HG03097 (cell line): Measurements from ENCODE around the gene DCAF17.

Experiments used
- ATAC-seq: cut with Tn5 transposase; IDR thresholded peaks from one replicate; pipeline ENCODE4 v1.9.1; 2021; ENCODE audit not compliant: unreplicated experiment, low FRiP score

Gene DCAF17, protein sequence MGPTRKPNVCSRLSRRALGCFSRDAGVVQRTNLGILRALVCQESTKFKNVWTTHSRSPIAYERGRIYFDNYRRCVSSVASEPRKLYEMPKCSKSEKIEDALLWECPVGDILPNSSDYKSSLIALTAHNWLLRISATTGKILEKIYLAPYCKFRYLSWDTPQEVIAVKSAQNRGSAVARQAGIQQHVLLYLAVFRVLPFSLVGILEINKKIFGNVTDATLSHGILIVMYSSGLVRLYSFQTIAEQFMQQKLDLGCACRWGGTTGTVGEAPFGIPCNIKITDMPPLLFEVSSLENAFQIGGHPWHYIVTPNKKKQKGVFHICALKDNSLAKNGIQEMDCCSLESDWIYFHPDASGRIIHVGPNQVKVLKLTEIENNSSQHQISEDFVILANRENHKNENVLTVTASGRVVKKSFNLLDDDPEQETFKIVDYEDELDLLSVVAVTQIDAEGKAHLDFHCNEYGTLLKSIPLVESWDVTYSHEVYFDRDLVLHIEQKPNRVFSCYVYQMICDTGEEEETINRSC

DNA sequence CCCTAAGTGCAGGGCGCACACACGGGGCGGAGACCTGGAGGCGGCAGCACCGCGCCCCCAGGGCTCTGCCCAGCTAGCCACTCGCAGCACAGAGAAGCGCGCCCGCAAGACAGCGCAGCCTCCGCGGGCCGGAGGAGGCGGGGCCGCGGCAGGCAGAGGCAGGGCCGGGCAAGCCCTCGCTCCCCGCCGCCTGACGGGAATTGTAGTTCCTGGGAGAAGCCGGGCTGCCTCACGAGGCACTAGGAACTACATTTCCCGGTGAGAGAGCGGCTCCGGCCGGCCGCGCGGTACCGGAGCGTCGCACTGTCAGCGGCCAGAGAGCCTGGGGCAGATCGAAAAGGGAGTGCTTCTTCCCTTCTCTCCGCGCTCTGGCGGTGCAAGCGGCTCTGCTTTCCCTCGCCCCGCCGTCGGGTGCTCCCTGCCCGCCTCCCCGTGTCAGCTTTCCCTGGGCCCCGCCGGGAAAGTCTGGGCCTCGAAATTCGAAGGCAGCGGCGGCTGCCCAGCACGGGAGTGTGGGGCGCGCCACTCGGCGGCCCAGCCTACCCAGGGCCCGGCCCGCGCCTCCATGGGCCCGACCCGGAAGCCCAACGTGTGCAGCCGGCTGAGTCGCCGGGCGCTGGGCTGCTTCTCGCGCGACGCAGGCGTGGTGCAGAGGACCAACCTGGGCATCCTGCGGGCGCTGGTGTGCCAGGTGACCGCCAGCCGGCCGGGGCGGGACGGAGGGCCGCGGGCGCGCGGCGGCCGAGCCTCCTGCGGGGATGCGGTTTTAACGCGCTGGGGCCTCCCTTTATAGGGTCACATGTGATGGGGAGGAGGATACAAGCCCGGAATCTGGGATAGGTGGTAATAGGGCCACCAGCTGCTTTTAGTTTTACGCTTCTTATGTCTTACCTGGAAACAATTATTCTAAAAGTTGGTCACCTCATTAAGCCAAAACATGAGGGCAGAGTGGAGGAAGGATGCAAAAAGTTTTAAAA, at the start of gene DCAF17:
Gene DCAF17, plus strand, starts transcription at position 214 of the 977 bp plus-strand sequence. Its CDS starts 352 bp downstream, at position 566.
- peak; percentile 95 for ATAC-seq

DNA sequence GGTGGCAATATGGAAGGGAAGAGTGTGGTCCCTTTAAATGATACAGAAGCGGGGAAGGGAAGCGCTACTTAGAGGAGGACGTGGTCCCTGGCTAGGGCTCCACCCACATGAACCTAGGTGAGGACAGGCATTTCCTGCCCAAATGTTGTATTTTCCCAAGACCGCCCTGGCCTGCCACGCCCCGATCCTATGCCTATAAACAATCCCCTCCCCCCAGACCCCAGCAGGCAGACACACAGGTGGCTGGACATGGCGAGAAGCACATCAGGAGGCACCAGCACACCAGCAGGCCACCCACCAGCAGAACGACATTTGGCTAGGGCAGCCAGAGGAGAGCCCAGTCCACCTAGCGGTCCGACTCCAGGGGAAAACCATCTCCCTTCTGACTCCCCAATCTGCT, 47.4 kb upstream of the DCAF17 start:
- ATAC-seq = no peak

DNA sequence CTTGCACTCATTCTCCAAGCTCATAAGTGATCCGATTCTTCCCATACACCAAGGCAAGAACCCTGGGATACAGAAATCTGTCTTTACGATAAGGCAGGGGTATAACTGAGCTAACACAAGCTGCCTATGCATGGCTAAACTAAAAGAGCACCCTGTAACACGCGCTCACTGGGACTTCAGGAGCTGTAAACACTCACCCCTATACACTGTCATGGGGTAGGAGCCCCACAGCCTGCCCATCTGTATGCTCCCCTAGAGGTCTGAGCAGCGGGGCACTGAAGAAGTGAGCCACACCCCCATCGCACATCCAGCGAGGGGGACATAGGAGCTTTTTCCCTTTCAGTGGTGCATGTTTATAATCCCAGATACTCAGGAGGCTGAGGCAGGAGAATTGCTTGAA, 47.0 kb upstream of the DCAF17 start:
- ATAC-seq = no peak

DNA sequence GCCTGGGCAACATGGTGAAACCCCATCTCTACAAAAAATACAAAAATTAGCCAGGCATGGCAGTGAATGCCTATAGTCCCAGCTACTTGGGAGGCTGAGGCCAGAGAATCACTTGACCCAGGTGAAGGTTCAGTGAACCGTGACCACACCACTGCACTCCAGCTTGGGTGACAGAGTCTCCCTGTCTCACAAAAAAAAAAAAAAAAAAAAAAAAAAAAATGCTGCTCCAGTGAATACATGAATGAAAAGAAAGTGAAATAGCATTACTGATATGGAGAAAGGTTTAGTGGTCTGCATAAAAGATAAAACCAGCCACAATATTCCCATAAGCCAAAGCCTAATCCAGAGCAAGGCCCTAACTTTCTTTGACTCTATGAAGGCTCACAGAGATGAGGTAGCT, 44.7 kb upstream of the DCAF17 start:
- no peak for ATAC-seq

DNA sequence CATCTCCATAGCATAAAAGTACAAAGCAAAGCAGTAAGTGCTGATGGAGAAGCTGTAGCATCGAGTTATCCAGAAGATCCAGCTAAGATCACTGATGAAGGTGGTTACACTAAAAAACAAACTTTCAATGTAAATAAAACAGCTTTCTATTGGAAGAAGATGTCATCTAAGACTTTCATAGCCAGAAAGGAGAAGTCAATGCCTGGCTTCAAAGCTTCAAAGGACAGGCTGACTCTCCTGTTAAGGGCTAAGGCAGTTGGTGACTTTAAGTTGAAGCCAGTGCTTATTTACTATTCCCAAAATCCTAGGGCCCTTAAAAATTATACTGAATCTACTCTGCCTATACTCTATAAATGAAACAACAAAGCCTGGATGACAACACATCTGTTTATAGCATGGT, 44.2 kb upstream of the DCAF17 start:
- ATAC-seq = no peak

DNA sequence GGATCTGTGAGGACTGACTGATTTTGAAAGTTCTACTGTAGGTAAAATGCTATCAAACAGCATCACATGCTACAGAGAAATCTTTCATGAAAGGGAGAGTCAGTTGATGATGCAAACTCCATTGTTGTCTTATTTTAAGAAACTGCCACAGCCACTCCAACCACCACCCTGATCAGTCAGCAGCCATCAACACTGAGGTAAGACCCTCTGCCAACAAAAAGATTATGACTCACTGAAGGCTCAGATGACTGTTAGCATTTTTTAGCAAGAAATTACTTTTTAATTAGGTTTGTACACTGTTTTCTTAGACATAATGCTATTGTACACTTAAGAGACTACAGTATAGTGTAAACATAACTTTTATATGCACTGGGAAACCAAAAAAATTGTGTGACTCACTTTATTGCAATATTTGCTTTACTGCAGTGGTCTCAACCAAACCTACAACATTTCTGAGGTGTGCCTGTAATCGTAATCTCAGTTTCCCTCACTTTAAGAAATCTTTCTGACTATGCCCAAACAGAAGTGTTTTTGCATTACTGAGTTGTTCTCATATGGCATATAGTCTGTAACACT, 43.0 kb upstream of the DCAF17 start:
- no peak for ATAC-seq

DNA sequence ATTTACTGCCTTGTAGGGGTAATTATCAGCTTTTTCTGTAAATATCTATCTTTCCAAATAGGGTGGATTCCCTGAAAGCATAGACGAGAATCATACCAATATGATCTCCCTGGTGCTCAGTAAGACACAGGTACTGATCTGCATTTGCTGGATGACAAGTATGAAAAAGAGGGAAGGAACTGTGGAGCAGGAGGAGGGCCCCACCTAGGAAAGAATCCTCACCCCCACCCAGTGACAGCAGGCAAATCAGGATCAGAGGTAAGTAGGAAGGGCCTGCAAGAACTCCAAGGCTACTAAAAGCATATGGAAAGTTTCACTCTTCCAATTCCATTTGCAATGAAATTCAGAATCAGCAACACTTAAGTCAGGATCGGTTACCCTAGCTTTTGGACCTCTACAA, 42.5 kb upstream of the DCAF17 start:
- no peak for ATAC-seq

DNA sequence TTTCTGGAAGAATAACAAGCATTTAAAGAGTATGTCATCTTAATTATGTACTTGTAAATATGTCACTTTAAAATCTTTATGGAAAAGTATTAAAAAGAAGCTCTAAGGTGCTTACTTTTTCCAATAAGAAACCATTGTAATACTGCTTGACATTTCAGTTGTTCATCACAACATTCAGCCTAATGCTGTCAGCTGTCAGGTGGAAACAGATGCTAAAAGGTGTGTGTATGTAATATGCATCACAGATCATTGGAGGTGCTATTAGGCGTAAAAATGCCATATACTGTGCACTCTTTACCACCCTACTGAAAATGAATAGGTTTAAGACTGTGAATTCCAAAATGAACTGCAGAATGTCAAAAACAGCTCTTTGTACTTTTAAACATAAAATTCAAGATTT, 40.5 kb upstream of the DCAF17 start:
- no peak for ATAC-seq

DNA sequence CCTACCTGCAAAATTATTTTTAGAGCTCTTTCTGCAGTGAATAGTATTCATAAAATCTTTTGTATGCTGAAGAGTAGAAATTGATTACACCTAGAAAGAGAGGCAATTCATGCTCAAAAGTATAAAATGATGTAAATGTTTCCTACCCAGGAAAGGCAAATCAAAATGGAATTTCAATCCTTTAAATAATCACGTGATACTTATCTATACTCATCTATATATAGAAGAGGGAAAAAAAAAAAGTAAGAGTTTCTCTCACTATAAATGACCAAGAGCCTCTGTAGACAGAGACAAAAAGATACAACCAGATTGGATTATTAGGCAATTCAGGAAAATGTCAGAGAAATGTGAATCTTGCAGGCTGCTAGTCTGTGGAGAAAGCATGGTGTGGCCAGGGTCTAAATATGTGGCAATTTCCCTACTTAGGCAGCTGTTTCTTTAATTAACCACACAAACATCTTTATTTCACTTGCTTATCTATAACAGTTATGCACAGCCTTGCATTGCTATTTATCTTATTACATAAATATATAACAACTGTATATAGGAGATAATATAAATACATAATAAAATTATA, 39.8 kb upstream of the DCAF17 start:
- no peak for ATAC-seq

DNA sequence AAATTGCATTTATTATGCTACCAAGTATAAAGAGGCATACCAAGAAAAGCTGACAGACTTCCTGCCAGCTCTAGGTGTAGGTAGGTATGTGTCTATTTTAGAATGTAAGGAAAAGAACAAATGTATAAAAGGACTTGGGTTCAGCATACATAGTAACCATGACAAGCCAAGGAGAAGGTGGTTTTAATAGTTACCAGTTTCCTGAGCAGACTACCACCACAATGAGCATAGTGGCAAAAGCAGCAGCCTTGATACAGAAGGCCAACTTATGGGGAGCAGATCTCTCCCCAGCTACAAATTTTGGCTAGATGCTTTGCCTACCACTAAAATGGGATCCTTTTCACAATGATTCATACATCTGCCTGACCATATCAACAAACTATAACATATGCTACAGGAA, 34.7 kb upstream of the DCAF17 start:
- ATAC-seq = no peak

DNA sequence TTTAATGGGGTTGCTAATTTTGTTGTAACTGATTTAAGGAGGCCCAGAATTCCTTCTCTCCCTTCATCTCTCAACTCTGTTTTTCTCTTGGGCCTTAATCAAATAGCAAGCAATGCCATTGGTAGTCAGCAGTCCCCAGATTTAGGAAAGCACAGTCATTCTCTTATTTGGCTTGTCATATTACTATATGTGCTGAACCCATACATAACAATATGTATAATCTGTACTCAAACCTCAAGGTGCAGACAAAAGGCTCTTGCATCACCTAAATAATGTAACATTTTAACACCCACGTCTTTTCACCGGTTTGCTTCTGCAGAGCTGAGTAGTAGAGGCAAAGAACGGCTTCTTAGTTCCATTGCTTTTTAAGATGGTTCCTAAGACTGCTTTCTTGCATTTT, 33.6 kb upstream of the DCAF17 start:
- no peak for ATAC-seq

DNA sequence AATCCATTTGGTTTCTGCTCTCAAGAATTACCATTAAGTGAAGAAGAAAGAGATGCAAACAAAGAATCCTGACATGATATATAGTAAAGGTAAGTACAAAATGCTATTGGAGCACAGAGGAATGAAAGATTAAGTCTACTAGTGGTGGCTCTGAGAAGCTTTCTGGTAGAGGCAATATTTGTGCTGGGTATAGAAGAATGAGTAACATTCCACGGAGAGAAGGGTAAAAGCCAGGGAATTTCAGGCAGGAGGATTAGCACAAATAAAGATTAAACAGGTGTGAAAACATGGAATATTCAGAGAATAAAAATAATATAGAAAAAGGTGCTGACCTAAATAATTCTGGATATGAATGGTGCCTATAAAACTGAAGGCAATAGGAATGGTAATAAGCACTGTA, 32.1 kb upstream of the DCAF17 start:
- ATAC-seq = no peak

DNA sequence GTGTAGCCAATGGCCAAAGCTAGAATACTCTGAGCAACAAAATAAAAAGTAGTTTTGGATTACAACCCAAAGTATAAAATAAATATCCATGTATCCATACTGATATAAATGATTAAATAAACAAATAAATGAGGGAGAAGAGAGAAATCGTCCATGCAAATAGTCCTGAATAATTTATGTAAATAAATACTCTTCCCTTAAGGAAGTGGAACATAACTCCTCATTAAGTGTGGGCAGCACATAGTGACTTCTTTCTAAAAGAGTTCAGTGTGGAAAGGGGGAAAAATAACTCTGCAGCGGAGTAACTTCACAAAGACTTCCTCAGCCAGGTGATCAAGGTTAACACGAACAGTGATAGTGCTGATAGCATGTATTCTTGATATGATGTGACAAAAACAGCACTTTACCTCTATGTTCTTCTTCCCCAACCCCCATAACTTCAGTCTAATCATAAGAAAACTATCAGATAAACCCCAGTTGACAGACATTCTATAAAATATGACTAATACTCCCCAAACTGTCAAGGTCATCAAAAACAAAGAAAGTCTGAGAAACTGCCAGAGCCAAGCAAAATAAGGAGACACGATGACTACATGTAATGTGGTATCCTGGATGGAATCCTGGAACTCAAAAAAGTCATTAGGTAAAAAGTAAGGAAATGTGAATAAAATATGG, 31.0 kb upstream of the DCAF17 start:
- ATAC-seq = no peak

DNA sequence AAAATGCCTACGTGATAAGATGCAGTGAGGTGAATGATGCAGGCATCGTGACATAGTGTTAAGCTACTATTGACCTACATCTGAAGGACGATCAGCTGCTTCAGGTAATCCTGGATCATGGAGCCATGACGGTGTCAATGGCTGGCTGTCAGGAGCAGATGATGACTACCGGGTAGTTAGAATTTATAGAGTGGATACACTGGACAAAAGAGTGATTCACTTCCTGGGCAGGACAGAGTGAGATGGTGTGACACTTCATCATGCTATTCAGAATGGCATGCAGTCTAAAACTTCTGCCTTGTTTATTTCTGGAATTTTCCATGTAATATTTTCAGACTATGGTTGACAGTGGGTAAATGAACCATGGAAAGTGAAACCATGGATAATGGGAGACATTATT, 29.8 kb upstream of the DCAF17 start:
- no peak for ATAC-seq

DNA sequence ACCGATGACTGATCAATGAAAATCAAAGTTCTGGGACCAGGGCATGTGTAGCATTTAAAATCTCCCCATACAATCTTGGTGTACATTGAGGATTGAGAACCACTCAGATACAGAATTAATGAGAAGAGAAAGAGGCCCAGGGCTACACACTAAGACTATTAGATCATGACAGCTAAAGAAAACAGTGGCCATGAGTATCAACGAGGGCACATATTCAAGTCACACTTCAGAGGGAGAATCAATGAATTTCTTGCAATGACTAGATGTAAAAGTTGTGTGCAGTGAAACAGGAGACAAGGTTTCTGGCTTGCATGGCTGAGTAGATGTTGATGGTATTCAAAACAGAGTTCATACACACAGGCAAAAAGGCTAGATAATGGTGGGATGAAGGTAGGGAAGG, 29.3 kb upstream of the DCAF17 start:
- ATAC-seq = no peak

DNA sequence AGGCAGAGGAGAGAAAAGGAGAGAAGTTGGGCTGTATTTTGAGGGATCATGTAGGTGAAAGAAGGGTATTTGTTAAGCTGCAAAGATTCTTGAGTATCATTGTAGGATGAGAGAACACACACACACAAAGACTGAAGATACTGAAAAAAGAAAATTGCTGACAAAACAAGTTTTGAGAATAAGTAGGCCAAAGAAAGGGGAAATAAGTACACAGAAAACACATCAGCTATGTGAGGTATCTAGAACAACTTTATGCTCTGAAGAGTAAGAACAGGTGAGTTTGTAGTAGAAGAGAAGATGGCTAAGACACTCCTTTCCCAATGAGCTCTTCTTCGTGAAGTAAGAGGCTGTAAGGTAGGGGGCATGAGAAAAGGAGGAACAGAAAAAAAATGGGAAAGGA, 28.5 kb upstream of the DCAF17 start:
- no peak for ATAC-seq

DNA sequence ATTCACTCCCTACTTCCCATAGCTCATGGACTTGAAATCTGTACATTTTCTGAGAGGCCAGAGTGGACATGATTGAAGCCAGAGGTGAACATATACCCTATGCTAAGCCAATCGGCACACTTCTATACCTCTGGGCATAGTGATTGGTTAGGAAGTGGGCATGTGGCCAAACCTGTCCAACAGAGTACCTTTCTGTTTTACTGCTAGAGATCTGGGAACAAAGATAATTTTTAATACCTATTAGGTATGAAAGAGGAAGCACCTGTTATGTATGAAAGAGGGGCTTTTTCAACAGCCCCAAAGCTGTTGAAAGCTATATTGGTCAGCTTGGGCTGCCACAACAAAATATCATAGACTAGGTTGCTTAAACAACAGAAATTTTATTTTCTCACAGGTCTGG, 28.0 kb upstream of the DCAF17 start:
- ATAC-seq = peak; percentile 49

DNA sequence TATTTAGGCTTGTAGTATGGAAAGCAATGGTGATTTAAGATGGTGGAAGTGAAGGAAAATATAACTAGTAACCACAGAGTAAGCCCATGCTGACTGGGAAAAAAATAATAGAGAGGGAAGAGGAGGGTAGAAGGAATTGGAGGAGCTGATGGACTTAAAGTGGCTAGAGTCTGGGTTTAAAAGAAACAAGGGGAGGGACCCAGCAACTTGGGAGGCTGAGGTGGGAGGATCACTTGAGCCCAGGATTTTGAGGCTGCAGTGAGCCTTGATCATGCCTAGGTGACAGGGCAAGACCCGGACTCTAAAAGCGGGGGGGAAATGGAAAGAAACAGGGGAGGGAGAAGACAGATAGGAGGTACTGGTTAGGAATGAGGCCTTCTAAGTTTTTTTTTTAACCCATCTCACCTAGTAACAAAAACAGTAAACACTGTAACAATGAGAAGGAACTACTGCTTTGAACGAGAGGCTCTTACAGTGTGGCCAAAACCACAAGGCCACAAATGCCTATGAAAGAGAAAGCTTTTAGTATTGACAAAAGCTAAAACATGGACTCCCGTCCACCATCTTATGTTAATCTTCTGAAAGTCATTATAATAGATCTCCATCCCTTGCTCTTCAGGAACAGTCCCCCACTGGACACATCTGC, 26.9 kb upstream of the DCAF17 start:
- peak; percentile 51 for ATAC-seq

DNA sequence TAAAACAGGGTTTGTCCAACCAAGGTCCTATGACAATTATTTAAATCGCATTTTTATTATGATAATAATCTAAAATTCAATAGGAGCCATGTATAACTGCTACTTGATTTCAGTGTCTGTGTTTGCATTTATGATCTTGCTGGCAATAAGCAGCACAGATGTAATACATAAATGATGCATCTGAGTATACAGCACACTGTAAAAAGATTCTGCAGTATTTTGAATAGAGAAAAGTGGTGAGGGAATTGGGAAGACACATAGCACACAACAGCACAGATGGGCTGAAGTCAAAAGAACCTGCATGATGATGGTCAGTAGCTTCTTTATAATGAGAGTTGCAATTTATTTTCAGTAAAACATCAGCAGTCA, 26.4 kb upstream of the DCAF17 start:
- ATAC-seq = no peak
